CD4-positive, CD25-positive, alpha-beta regulatory T cell (primary cell): ENCODE measurements around the gene HACD1. TPM values are rescaled to one million over a fixed set of nuclear protein-coding genes. Genes with fewer than 3 reads are reported as not detected.

Source experiments
- ATAC-seq, 2 donors: fragments of 150-1000 bp; cut with Tn5 transposase; one replicate each; pipeline ENCODE4 v1.10.0; 2021; ENCODE audit warnings: low read depth in 2 of 2, moderate number of reproducible peaks in 2 of 2, moderate library complexity in 1 of 2
- DNase-seq, 3 donors: peaks; one replicate each; pipeline versions ENCODE4 v3.0.0 to v3.0.0-alpha.2; 2012 to 2022; ENCODE audit warnings: mixed read lengths in 1 of 3
- H3K27ac ChIP-seq: one replicate; pipeline ENCODE4 v1.7.0; 2013; ENCODE audit warnings: mild to moderate bottlenecking, low read length; ENCODE audit not compliant: insufficient read depth, poor library complexity, severe bottlenecking
- H3K27me3 ChIP-seq: one replicate; pipeline ENCODE4 v1.7.0; 2013; ENCODE audit warnings: low read length; ENCODE audit not compliant: control insufficient read depth, insufficient read depth
- H3K36me3 ChIP-seq: one replicate; pipeline ENCODE4 v1.7.0; 2013; ENCODE audit warnings: mild to moderate bottlenecking, low read length, moderate library complexity; ENCODE audit not compliant: control insufficient read depth, insufficient read depth
- H3K4me1 ChIP-seq: 2 replicates; pipeline ENCODE4 v1.7.0; 2013; ENCODE audit warnings: mild to moderate bottlenecking, low read length; ENCODE audit not compliant: insufficient read depth, control insufficient read depth, poor library complexity, severe bottlenecking
- H3K4me3 ChIP-seq: one replicate; pipeline ENCODE4 v1.7.0; 2013; ENCODE audit warnings: low read depth, mild to moderate bottlenecking, low read length, moderate library complexity
- H3K9me3 ChIP-seq, 2 experiments: 1 replicate in 1 of 2; 2 replicates in 1 of 2; pipeline ENCODE4 v1.7.0; 2013; ENCODE audit warnings: low read length in 2 of 2, mild to moderate bottlenecking in 1 of 2, moderate library complexity in 1 of 2; ENCODE audit not compliant: control insufficient read depth in 2 of 2
- H3K27ac Mint-ChIP-seq, 3 donors: one replicate each; pipeline ENCODE4 v1.8.0; 2020 to 2022; ENCODE audit warnings: mild to moderate bottlenecking in 3 of 3, mixed read lengths in 3 of 3, moderate library complexity in 2 of 3
- H3K27me3 Mint-ChIP-seq: one replicate; pipeline ENCODE4 v1.8.0; 2022; ENCODE audit warnings: mild to moderate bottlenecking, mixed read lengths
- H3K36me3 Mint-ChIP-seq: one replicate; pipeline ENCODE4 v1.8.0; 2020; ENCODE audit warnings: mixed read lengths
- H3K4me1 Mint-ChIP-seq, 4 donors: one replicate each; pipeline ENCODE4 v1.8.0; 2020 to 2022; ENCODE audit warnings: mixed read lengths in 4 of 4, mild to moderate bottlenecking in 1 of 4
- H3K4me3 Mint-ChIP-seq, 4 donors: one replicate each; pipeline ENCODE4 v1.8.0; 2020 to 2022; ENCODE audit warnings: mild to moderate bottlenecking in 4 of 4, mixed read lengths in 4 of 4, moderate library complexity in 3 of 4
- H3K9me3 Mint-ChIP-seq, 7 donors: one replicate each; pipeline ENCODE4 v1.8.0; 2020 to 2022; ENCODE audit warnings: mixed read lengths in 7 of 7, mild to moderate bottlenecking in 3 of 7, moderate library complexity in 2 of 7
- polyA plus RNA-seq, 4 donors: library from polyadenylated mRNA; unstranded; fragments of 300-500 nt; fragmentation: Illumina TruSeq; gene quantifications; one replicate each; pipeline ENCODE4 v1.2.3, GENCODE V29; 2021
- total RNA-seq: library from RNA; stranded (reverse); gene quantifications from one replicate; pipeline ENCODE4 v1.2.3, GENCODE V29; 2022

HACD1 gene
- total and polyA plus RNA-seq, 5 donors from 2014 or later, result 22.0 to 65.8 (median 40.4) TPM

DNA sequence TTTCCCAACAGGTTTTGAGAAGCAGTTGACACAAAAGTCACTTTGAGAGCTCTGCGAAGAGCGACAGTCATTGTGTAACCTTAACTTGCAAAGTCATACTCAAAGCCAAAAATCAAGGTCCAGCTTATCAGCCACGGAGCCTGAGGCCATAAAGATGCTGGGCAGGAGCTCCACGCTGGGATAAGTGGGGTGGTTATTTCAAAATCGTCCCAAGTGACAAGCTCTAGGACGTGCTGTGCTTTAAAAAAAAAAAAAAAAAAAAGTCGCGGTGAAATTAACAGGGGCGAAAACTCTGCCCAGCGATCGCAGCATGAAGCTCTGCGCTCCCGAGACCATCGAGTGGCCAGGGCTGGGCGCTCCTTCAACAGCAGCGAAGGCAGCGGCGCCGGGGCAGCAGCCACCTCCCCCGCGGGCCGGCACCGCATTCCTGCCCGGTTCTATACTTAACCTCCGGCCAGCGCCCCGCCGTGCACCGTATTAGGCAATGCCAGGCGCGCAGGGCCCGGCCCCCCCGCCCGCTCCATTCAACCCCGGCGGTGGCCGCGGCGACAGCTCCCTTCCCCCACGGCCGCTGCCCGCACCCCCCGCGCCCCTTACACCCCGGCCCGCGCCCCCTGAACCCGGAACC is 657 bp downstream of the HACD1 start:
- Histone ChIP-seq H3K4me3 (peak overlapping the region; percentile 82), H3K27me3 (no peaks in the 10 kb centered on the region), H3K4me1 (peaks cover 10% of the 10 kb centered on the region), H3K36me3 (peaks cover 3% of the 10 kb centered on the region), H3K27ac (peak overlapping the region; percentile 41), H3K9me3 (no peaks in the 10 kb centered on the region)
- ATAC-seq (peak; percentile 51 to 57), DNase-seq (peak; percentile 2 to 58 (median 36))
- H3K36me3 Mint-ChIP-seq, result no peaks in the 10 kb centered on the region
- H3K27ac Mint-ChIP-seq, result peak overlapping the region in 1 of 3 donors; percentile 42
- H3K27me3 Mint-ChIP-seq, result peaks cover 5% of the 10 kb centered on the region
- peak overlapping the region; percentile 83 to 89 (median 84) for H3K4me3 Mint-ChIP-seq
- H3K4me1 Mint-ChIP-seq, result peaks cover 13 to 36% (median 22%) of the 10 kb centered on the region in 4 donors
- no peaks in the 10 kb centered on the region for H3K9me3 Mint-ChIP-seq

DNA sequence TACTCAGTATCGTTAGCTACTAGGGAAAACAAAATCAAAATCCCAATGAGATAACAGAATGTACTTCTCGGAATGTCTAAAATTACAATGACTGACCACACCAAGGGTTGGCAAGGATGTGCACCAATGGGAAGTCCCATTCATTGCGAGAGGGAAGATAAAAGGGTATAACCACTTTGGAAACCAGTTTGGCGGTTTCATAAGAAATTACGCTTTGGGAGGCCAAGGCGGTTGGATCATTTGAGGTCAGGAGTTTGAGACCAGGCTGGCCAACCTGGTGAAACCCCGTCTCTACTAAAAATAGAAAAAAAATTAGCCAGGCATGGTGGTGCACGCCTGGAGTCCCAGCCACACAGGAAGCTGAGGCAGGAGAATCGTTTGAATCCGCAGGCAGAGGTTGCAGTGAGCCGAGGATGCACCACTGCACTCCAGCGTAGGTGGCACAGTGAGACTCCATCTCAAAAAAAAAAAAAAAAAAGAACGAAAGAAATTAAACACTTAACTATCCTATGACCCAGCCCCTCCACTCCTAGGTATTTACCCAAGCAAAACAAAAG is 7.6 kb downstream of the HACD1 start:
- H3K27ac ChIP-seq, result no peak overlapping the region
- no peak for DNase-seq
- H3K27me3 ChIP-seq, result no peaks in the 10 kb centered on the region
- H3K4me1 ChIP-seq, result no peaks in the 10 kb centered on the region
- Mint-ChIP-seq H3K36me3 (peaks cover 3% of the 10 kb centered on the region), H3K4me1 (peaks cover 24 to 60% (median 40%) of the 10 kb centered on the region in 4 donors), H3K27ac (peak overlapping the region in 1 of 3 donors; percentile 42), H3K9me3 (peaks cover 0 to 1% (median 0%) of the 10 kb centered on the region in 7 donors), H3K27me3 (no peaks in the 10 kb centered on the region), H3K4me3 (peak overlapping the region in 1 of 4 donors; percentile 63)
- no peak for ATAC-seq
- H3K9me3 ChIP-seq, result no peaks in the 10 kb centered on the region
- no peaks in the 10 kb centered on the region for H3K36me3 ChIP-seq
- H3K4me3 ChIP-seq, result no peak overlapping the region

DNA sequence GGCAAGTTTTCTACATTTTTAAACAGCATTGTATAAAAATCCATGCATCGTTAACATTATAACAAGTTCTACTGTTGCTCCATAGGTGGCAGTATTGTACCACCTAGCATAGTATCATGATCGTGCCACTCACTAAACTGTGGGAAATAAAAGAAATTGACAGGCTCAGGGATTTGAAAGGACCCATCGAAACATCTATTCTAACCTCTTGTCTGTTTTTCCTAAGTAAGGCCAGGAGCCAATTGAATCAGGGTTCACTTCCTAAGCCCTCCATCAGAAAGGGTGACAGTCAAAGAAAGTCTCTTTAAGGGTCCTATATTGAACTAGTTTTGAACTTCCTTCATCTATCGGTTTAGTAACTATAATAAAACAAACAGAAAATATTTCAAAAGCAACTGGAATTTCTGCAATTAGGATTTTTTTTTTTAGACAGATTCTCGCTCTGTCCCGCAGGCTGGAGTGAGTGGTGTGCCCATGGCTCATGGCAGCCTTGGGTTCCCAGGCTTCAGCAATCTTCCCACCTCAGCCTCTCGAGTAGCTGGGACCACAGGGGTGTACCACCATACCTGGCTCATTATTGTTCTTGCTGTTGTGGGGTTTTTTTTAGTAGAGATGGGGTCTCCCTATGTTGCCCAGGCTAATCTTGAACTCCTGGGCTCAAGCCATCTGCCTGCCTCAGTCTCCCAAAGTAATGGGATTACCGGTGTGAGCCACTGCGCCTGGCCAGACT is 9.4 kb downstream of the HACD1 start:
- H3K27me3 Mint-ChIP-seq, result no peaks in the 10 kb centered on the region
- peaks cover 17 to 51% (median 30%) of the 10 kb centered on the region in 4 donors for H3K4me1 Mint-ChIP-seq
- H3K27ac ChIP-seq, result no peak overlapping the region
- no peaks in the 10 kb centered on the region for H3K36me3 ChIP-seq
- peak overlapping the region in 2 of 3 donors; percentile 22 to 52 for H3K27ac Mint-ChIP-seq
- H3K4me3 Mint-ChIP-seq, result peak overlapping the region in 1 of 4 donors; percentile 21
- H3K9me3 ChIP-seq, result no peaks in the 10 kb centered on the region
- H3K9me3 Mint-ChIP-seq, result peaks cover 0 to 1% (median 0%) of the 10 kb centered on the region in 7 donors
- H3K27me3 ChIP-seq, result no peaks in the 10 kb centered on the region
- ATAC-seq (peak; percentile 80 to 90), DNase-seq (peak; percentile 13 to 74 (median 68))
- H3K4me1 ChIP-seq, result no peaks in the 10 kb centered on the region
- H3K36me3 Mint-ChIP-seq, result peaks cover 7% of the 10 kb centered on the region
- peak overlapping the region; percentile 16 for H3K4me3 ChIP-seq

DNA sequence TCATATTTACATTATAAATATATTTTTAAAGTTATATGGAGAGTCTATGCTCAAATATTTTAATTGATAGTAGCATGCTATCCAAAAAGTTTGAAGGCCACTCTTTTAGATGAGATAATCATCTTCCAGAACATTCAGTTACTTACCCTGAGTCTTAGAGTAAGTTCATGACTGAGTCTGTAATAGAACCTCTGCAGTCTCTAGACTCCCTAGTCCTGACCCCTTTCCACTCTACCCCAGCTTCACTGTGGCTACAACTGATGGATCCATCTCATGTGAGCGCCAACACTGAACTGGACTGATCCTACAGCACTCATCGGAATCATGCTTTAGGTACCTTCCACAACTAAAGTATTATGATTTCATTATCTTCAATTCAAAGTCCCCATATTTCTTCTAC is 10.1 kb downstream of the HACD1 start:
- H3K27me3 ChIP-seq, result no peaks in the 10 kb centered on the region
- Mint-ChIP-seq H3K4me3 (no peak overlapping the region), H3K9me3 (peaks cover 0 to 1% (median 0%) of the 10 kb centered on the region in 7 donors), H3K27me3 (no peaks in the 10 kb centered on the region), H3K36me3 (peaks cover 7% of the 10 kb centered on the region), H3K4me1 (peaks cover 14 to 44% (median 26%) of the 10 kb centered on the region in 4 donors), H3K27ac (peak overlapping the region in 1 of 3 donors; percentile 52)
- no peak for ATAC-seq
- H3K4me3 ChIP-seq, result no peak overlapping the region
- H3K4me1 ChIP-seq, result no peaks in the 10 kb centered on the region
- H3K9me3 ChIP-seq, result no peaks in the 10 kb centered on the region
- H3K27ac ChIP-seq, result no peak overlapping the region
- DNase-seq, result no peak
- no peaks in the 10 kb centered on the region for H3K36me3 ChIP-seq

DNA sequence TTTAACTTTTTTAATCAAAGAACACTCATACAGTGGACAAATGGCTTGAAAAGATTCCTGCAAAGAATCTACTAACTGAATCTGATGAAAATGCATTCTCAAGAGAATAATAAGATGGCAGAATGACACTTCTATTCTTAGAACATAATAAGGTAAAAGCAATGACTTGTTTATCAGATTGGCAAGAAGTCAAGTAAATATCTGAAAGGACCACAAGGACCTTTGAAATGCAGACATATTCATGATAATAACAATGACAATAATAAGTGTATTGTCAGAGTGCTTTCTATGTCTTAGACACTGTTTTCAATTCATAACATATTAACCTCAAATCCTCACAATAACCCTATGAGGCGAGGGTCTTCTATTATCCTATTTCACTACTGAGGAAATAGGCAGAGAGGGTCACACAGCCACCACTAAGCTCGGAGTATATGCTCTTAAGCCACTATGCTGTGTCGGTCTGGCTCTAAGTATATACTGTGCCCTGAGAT is 10.6 kb downstream of the HACD1 start:
- Histone ChIP-seq H3K9me3 (no peaks in the 10 kb centered on the region), H3K4me3 (no peak overlapping the region), H3K36me3 (peaks cover under 1% of the 10 kb centered on the region), H3K27ac (no peak overlapping the region), H3K4me1 (no peaks in the 10 kb centered on the region), H3K27me3 (no peaks in the 10 kb centered on the region)
- ATAC-seq, result no peak
- Mint-ChIP-seq H3K4me3 (no peak overlapping the region), H3K27me3 (no peaks in the 10 kb centered on the region), H3K36me3 (peaks cover 10% of the 10 kb centered on the region), H3K27ac (no peak overlapping the region), H3K4me1 (peaks cover 12 to 44% (median 25%) of the 10 kb centered on the region in 4 donors), H3K9me3 (peaks cover 0 to 1% (median 0%) of the 10 kb centered on the region in 7 donors)
- DNase-seq, result no peak

DNA sequence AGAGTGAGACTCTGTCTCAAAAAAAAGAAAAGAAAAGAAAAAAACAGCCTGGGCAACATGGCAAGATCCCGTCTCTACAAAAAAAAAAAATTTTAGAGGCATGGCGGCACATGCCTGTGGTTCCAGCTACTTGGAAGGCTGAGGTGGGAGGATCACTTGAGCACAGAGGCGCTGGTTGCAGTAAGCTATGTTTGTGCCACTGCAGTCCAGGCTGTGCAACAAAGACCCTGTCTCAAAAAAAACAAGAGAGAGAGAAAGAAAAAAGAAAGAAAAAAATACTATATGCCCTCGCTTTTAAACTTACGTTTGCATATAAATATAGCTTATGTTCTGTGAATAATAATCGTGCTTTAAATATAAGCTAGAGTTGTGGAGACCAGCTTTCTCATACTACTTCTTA is 11.2 kb downstream of the HACD1 start:
- Mint-ChIP-seq H3K27ac (peak overlapping the region in 1 of 3 donors; percentile 38), H3K4me3 (no peak overlapping the region), H3K9me3 (no peaks in the 10 kb centered on the region), H3K27me3 (no peaks in the 10 kb centered on the region), H3K36me3 (peaks cover 12% of the 10 kb centered on the region), H3K4me1 (peaks cover 10 to 37% (median 20%) of the 10 kb centered on the region in 4 donors)
- no peak overlapping the region for H3K27ac ChIP-seq
- DNase-seq (no peak), ATAC-seq (no peak)
- H3K4me1 ChIP-seq, result no peaks in the 10 kb centered on the region
- no peak overlapping the region for H3K4me3 ChIP-seq
- peaks cover 4% of the 10 kb centered on the region for H3K36me3 ChIP-seq
- H3K9me3 ChIP-seq, result no peaks in the 10 kb centered on the region
- no peaks in the 10 kb centered on the region for H3K27me3 ChIP-seq

DNA sequence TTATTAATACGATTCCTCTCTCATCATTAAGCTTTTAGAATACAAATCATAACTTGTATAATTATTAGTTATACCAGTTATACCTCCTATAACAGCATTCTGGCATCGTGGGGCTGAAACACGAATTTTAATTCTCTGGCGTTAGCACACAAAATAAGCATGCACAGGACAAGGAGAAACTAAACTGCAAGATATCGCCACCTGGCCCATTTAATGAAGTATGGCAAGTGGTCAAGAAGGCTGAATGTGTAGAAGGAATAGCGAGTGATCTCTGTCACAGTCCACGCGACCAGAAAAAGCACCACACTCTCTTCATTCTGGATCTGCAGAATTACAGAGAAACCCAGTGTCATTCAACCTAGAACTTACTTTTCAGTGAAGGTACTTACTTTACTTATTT is 18.1 kb downstream of the HACD1 start:
- H3K9me3 ChIP-seq, result no peaks in the 10 kb centered on the region
- Mint-ChIP-seq H3K4me1 (peaks cover 0 to 10% (median under 1%) of the 10 kb centered on the region in 4 donors), H3K4me3 (no peak overlapping the region), H3K27ac (no peak overlapping the region), H3K9me3 (no peaks in the 10 kb centered on the region), H3K36me3 (peaks cover 15% of the 10 kb centered on the region), H3K27me3 (no peaks in the 10 kb centered on the region)
- peaks cover 8% of the 10 kb centered on the region for H3K36me3 ChIP-seq
- H3K27ac ChIP-seq, result no peak overlapping the region
- peak in 1 of 3 donors; percentile 25 for DNase-seq
- H3K4me1 ChIP-seq, result no peaks in the 10 kb centered on the region
- H3K4me3 ChIP-seq, result no peak overlapping the region
- no peak for ATAC-seq
- H3K27me3 ChIP-seq, result no peaks in the 10 kb centered on the region
